ENCODE results near the gene TNPO2.

Gene TNPO2

DNA sequence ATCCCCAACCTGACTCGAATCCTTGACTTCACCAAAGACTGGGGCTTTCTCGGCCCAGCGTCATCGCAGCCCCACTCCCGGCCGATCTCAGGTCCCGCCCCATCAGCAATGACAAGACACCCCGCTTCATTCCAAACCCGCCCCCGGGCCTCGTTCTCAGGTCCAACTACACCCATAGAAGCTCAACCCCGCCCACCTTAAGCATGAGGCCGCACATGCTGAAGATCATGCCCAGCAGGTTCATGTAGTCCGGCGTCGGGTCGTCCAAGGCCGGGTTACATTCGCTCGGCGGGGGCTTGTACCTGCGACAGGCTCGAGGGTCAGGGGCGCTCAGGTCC lies 54.8 kb downstream of the TNPO2 start:
- H3K27ac ChIP-seq (ENCODE audit: extremely low read depth, low read depth, low read length), result peak overlapping the region; percentile 80
- H3K9me3 ChIP-seq (ENCODE audit: control insufficient read depth, insufficient read depth, low read depth, low read length), result no peaks in the 10 kb centered on the region
- POLR2A ChIA-PET, result interaction anchor here (1.0 to 1.8 kb wide), 5 partner anchors 10 to 58 kb away, joined by 3 to 7 read pairs (median 5); partner anchors contain the start of genes DHPS, ZNF490 and ZNF791
- peak overlapping the region; percentile 85 for H3K4me3 ChIP-seq (ENCODE audit: low read depth, low read length)
- CTCF ChIA-PET, result interaction anchor here (0.6 to 1.5 kb wide), 2 partner anchors 11 to 125 kb away, joined by 5 to 6 read pairs; no protein-coding TSS in a partner anchor
- H3K36me3 ChIP-seq (ENCODE audit: control insufficient read depth in 2 of 2, insufficient read depth in 1 of 2, low read length in 2 of 2), result peaks cover 13 to 55% of the 10 kb centered on the region in 2 experiments; a peak in 2 of 3 replicates
- H3K4me1 ChIP-seq (ENCODE audit: control insufficient read depth, insufficient read depth, low read length), result no peaks in the 10 kb centered on the region
- no peak for TF ChIP-seq ZBTB17 (tag by site-specific recombination; IDR thresholded peaks at IDR 0.05)
- no peak for TF ChIP-seq ZNF664 (tag by site-specific recombination; IDR thresholded peaks at IDR 0.05)
- TF ChIP-seq ZNF549 (tag by site-specific recombination; IDR thresholded peaks at IDR 0.05), result no peak
- no peak for TF ChIP-seq ZNF560 (tag by site-specific recombination; IDR thresholded peaks at IDR 0.05; ENCODE audit: borderline replicate concordance)
- no peak for TF ChIP-seq ZNF473 (tag by site-specific recombination; IDR thresholded peaks at IDR 0.05)
- TF ChIP-seq KLF7 (tag by site-specific recombination; IDR thresholded peaks at IDR 0.05; ENCODE audit: borderline replicate concordance), result no peak
- TF ChIP-seq SETDB1 (IDR thresholded peaks at IDR 0.05; ENCODE audit: insufficient read length, low read length), result no peak
- TF ChIP-seq OSR2 (tag by site-specific recombination; IDR thresholded peaks at IDR 0.05), result no peak
- no peak for TF ChIP-seq ZNF366 (tag by site-specific recombination; conservative IDR thresholded peaks at IDR 0.05)
- peak; percentile 97 for TF ChIP-seq ZNF335 (tag by site-specific recombination; conservative IDR thresholded peaks at IDR 0.05)
- TF ChIP-seq SCRT2 (tag by site-specific recombination; IDR thresholded peaks at IDR 0.05), result no peak
- peak; percentile 62; the same call in 1 of the 2 replicates for TF ChIP-seq SP2 (tag by site-specific recombination; IDR thresholded peaks at IDR 0.05)
- no peak for TF ChIP-seq ZNF132 (tag by site-specific recombination; IDR thresholded peaks at IDR 0.05; ENCODE audit: borderline replicate concordance)
- TF ChIP-seq ZNF830 (tag by site-specific recombination; IDR thresholded peaks at IDR 0.05; ENCODE audit: low read depth), result no peak
- TF ChIP-seq ZNF501 (tag by site-specific recombination; IDR thresholded peaks at IDR 0.05), result no peak
- 0 out of 2 replicates have a peak, but pooled peaks have one; percentile 27 for TF ChIP-seq PATZ1 (tag by site-specific recombination; IDR thresholded peaks at IDR 0.05)
- TF ChIP-seq ZFP41 (tag by site-specific recombination; IDR thresholded peaks at IDR 0.05; ENCODE audit: borderline replicate concordance), result no peak
- TF ChIP-seq ZBTB26 (tag by site-specific recombination; optimal IDR thresholded peaks at IDR 0.05), result peak; percentile 19
- no peak for TF ChIP-seq ZNF677 (tag by site-specific recombination; IDR thresholded peaks at IDR 0.05)
- no peak for TF ChIP-seq ZNF654 (tag by site-specific recombination; IDR thresholded peaks at IDR 0.05; ENCODE audit: low read depth)
- no peak for TF ChIP-seq GFI1B (tag by site-specific recombination; IDR thresholded peaks at IDR 0.05)
- no peak for TF ChIP-seq ZIC2 (tag by site-specific recombination; IDR thresholded peaks at IDR 0.05)
- TF ChIP-seq ZBTB20 (tag by site-specific recombination; IDR thresholded peaks at IDR 0.05), result peak; percentile 14; the same call in 1 of the 2 replicates

DNA sequence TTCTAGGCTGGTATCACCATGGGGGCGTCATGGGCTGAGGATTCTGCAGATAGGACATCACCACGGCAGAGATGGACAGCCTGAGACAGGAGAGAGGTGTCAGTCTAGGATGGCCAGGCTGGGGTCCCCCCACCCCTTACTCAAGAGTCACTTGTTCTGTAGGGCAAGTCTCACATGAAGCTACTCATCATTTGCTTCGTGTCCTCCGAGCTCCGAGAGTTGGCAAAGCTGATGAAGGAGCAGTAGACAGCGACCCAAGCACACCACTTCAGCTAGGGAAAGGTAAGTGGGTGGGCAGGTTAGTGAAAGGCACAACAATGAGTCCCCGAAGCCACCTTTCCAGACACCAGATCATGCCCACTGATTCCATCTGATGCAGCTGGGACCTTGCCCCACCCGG lies 55.4 kb downstream of the TNPO2 start:
- no peaks in the 10 kb centered on the region for H3K9me3 ChIP-seq (ENCODE audit: control insufficient read depth, insufficient read depth, low read depth, low read length)
- no peaks in the 10 kb centered on the region for H3K4me1 ChIP-seq (ENCODE audit: control insufficient read depth, insufficient read depth, low read length)
- H3K36me3 ChIP-seq (ENCODE audit: control insufficient read depth in 2 of 2, insufficient read depth in 1 of 2, low read length in 2 of 2), result peaks cover 8 to 57% of the 10 kb centered on the region in 2 experiments; a peak in 2 of 3 replicates
- ChIA-PET POLR2A (interaction anchor here (1.0 to 1.8 kb wide), 4 partner anchors 9 to 58 kb away, joined by 3 to 6 read pairs (median 4); partner anchors contain the start of genes ZNF490 and ZNF791), CTCF (interaction anchor here (0.6 to 1.5 kb wide), 3 partner anchors 11 to 125 kb away, joined by 3 to 6 read pairs (median 5); no protein-coding TSS in a partner anchor)
- H3K4me3 ChIP-seq (ENCODE audit: low read depth, low read length), result peak overlapping the region; percentile 85
- peak overlapping the region; percentile 80; the same call in 1 of the 2 replicates for H3K27ac ChIP-seq (ENCODE audit: extremely low read depth, low read depth, low read length)
- TF ChIP-seq ZNF311 (tag by site-specific recombination; IDR thresholded peaks at IDR 0.05; ENCODE audit: borderline replicate concordance) (no peak), ZFP37 (tag by site-specific recombination; IDR thresholded peaks at IDR 0.05) (no peak), ZBTB17 (tag by site-specific recombination; IDR thresholded peaks at IDR 0.05) (no peak), ZNF585B (tag by site-specific recombination; IDR thresholded peaks at IDR 0.05) (no peak), ZNF335 (tag by site-specific recombination; conservative IDR thresholded peaks at IDR 0.05) (no peak), ZSCAN5A (tag by site-specific recombination; IDR thresholded peaks at IDR 0.05) (no peak), ZNF777 (tag by site-specific recombination; IDR thresholded peaks at IDR 0.05; ENCODE audit: borderline replicate concordance) (no peak)
- TF ChIP-seq, protein P1, sequence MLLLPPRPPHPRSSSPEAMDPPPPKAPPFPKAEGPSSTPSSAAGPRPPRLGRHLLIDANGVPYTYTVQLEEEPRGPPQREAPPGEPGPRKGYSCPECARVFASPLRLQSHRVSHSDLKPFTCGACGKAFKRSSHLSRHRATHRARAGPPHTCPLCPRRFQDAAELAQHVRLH (tag by site-specific recombination; IDR thresholded peaks at IDR 0.05), result no peak
- TF ChIP-seq, protein P2, sequence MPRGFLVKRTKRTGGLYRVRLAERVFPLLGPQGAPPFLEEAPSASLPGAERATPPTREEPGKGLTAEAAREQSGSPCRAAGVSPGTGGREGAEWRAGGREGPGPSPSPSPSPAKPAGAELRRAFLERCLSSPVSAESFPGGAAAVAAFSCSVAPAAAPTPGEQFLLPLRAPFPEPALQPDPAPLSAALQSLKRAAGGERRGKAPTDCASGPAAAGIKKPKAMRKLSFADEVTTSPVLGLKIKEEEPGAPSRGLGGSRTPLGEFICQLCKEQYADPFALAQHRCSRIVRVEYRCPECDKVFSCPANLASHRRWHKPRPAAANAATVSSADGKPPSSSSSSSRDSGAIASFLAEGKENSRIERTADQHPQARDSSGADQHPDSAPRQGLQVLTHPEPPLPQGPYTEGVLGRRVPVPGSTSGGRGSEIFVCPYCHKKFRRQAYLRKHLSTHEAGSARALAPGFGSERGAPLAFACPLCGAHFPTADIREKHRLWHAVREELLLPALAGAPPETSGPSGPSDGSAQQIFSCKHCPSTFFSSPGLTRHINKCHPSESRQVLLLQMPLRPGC (tag by site-specific recombination; IDR thresholded peaks at IDR 0.05), result no peak
